DMS153 treated with DMSO at 0.1 percent for 48 hours (cell line): ENCODE measurements around the gene ESM1.
A peak's percentile ranks its signal among the peaks of the same experiment; 100 is the strongest.
"Not testable (repeated sequence)": the region's sequence is repeated elsewhere in the genome, so short reads cannot be mapped to it uniquely, and the experiment has no call there.

Source experiments
- DNase-seq: peaks from one replicate; lab custom pipeline; 2025; ENCODE audit not compliant: unreplicated experiment; lab: John Stamatoyannopoulos, UW

Gene ESM1

GRCh38 chr5:54985301-54986268, at the start of gene ESM1:
Gene ESM1, minus strand, starts transcription at chr5:54985593. Its CDS starts 76 bp downstream, at chr5:54985517.
- DNase-seq: no peak

- no peak for DNase-seq
These were observed 48.2 kb upstream of the ESM1 start for GRCh38 chr5:55033568-55033967.

GRCh38 chr5:55031492-55031891, 46.1 kb upstream of the ESM1 start:
- no peak for DNase-seq

GRCh38 chr5:55030676-55031369, 45.4 kb upstream of the ESM1 start:
- DNase-seq: no peak

GRCh38 chr5:55030220-55030619, 44.8 kb upstream of the ESM1 start:
- no peak for DNase-seq

- DNase-seq: no peak
These were observed 42.2 kb upstream of the ESM1 start for GRCh38 chr5:55027595-55027994.

- DNase-seq: no peak
These were observed 37.1 kb upstream of the ESM1 start for GRCh38 chr5:55022450-55022849.

- peak; percentile 4 for DNase-seq
These were observed 36.4 kb upstream of the ESM1 start for GRCh38 chr5:55021821-55022220.

GRCh38 chr5:55021410-55021809, 36.0 kb upstream of the ESM1 start:
- peak; percentile 13 for DNase-seq

- DNase-seq: not testable (repeated sequence)
These were observed 24.8 kb upstream of the ESM1 start for GRCh38 chr5:55010149-55010548.

GRCh38 chr5:55004729-55005128, 19.3 kb upstream of the ESM1 start:
- DNase-seq: no peak

- no peak for DNase-seq
These were observed 18.2 kb upstream of the ESM1 start for GRCh38 chr5:55003432-55004065.

GRCh38 chr5:55002166-55002565, 16.8 kb upstream of the ESM1 start:
- not testable (repeated sequence) for DNase-seq

- DNase-seq: no peak
These were observed 11.7 kb upstream of the ESM1 start for GRCh38 chr5:54997081-54997480.

GRCh38 chr5:54996466-54996865, 11.1 kb upstream of the ESM1 start:
- DNase-seq: no peak

- no peak for DNase-seq
These were observed 9.8 kb upstream of the ESM1 start for GRCh38 chr5:54995168-54995567.

- DNase-seq: no peak
These were observed 9.2 kb upstream of the ESM1 start for GRCh38 chr5:54994628-54995027.

- no peak for DNase-seq
These were observed 7.9 kb upstream of the ESM1 start for GRCh38 chr5:54993318-54993717.

- no peak for DNase-seq
These were observed 6.0 kb upstream of the ESM1 start for GRCh38 chr5:54991416-54991815.

GRCh38 chr5:54990841-54991258, 5.5 kb upstream of the ESM1 start:
- no peak for DNase-seq

GRCh38 chr5:54988817-54989216, 3.4 kb upstream of the ESM1 start:
- no peak for DNase-seq

- no peak for DNase-seq
These were observed 2.8 kb upstream of the ESM1 start for GRCh38 chr5:54988218-54988617.
